T-helper 2 cell treated with Interferon-gamma antibody and Interleukin-4, amounts not matched to agents 5 μg/mL and 100 μg/mL, for 36 hours (primary cell): ENCODE measurements around the gene TMEM14A.

ENCODE experiments used
- DNase-seq: peaks from one replicate; pipeline ENCODE4 v3.0.0; 2021; ENCODE audit warnings: low spot score
- H3K27ac Mint-ChIP-seq: one replicate; pipeline ENCODE4 v1.8.0; 2021; ENCODE audit warnings: mild to moderate bottlenecking, mixed read lengths
- H3K27me3 Mint-ChIP-seq: one replicate; pipeline ENCODE4 v1.8.0; 2021; ENCODE audit warnings: low read depth, mixed read lengths
- H3K36me3 Mint-ChIP-seq: one replicate; pipeline ENCODE4 v1.8.0; 2021; ENCODE audit warnings: low read depth, mixed read lengths
- H3K4me1 Mint-ChIP-seq: one replicate; pipeline ENCODE4 v1.8.0; 2021; ENCODE audit warnings: low read depth, mixed read lengths
- H3K4me3 Mint-ChIP-seq: one replicate; pipeline ENCODE4 v1.8.0; 2022; ENCODE audit warnings: mild to moderate bottlenecking, moderate library complexity, mixed read lengths
- H3K9me3 Mint-ChIP-seq: one replicate; pipeline ENCODE4 v1.8.0; 2021; ENCODE audit warnings: mixed read lengths

The TMEM14A gene

DNA sequence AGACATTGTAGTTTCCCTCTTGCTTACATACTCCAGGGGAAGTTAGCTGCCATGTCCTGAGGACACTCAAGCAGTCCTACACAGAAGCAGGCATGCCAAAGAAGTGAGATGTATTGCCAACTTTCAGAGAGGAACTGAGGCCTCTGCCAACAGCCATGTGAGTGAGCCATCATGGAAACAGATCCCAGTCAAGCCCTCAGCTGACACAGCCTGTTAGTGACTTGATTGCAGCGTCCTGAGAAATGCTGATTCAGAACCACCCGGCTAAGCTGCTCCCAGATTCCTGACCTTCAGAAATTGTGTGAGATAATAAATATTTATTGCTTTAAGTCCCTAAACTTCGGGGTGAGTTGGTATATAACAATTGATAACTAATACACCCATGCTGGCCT is 54.2 kb downstream of the TMEM14A start:
- peaks cover 10% of the 10 kb centered on the region for H3K27me3 Mint-ChIP-seq
- no peaks in the 10 kb centered on the region for H3K9me3 Mint-ChIP-seq
- H3K4me3 Mint-ChIP-seq, result no peak overlapping the region
- no peaks in the 10 kb centered on the region for H3K4me1 Mint-ChIP-seq
- no peak overlapping the region for H3K27ac Mint-ChIP-seq
- no peak for DNase-seq
- H3K36me3 Mint-ChIP-seq, result no peaks in the 10 kb centered on the region

DNA sequence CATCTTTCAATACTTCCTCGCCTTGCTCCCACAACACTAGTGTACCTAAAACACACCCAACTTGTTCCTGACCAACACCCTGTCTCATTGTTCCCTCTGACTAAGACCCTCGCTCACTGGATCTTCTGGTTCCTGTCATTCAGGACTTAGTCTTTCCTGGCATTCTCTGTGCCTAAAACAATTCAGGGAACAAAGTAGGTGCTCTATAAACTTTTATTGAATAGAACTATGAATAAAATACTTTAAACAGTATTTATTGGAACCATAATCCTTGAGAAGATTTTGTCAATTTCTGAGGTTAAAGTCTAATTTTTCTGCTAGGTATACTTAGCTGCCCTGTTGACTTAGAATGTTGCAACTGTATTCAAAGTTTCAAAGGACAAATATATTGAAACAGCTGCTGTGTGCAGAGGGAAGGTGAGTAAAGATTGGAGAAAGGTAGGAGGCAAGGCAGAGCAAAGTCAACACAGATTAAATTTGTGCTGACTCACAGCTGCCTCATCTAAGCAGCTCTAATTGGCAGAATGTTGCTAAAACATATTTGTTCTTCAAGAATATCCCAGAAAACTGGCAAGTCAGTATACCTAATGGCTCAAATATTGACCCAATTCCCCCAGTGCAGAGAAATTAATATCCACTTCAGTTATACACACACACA is 54.8 kb downstream of the TMEM14A start:
- H3K4me1 Mint-ChIP-seq, result no peaks in the 10 kb centered on the region
- no peak overlapping the region for H3K4me3 Mint-ChIP-seq
- peaks cover 9% of the 10 kb centered on the region for H3K27me3 Mint-ChIP-seq
- no peaks in the 10 kb centered on the region for H3K9me3 Mint-ChIP-seq
- DNase-seq, result no peak
- H3K36me3 Mint-ChIP-seq, result no peaks in the 10 kb centered on the region
- H3K27ac Mint-ChIP-seq, result no peak overlapping the region

DNA sequence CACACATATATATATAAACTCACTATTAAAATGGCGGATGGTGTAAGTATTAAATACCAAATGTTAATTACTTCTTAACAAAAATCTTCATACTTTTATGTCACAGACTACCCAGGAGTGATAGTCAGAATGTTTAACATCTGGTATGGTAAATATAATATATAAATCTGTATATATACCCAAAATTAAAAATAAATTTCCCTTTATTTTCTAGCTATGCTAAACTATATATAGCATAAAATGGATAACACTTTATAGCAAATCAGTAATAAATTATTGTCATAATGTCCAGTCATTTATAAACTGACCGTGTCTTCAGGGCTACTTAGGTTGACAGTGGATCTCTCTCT is 55.3 kb downstream of the TMEM14A start:
- H3K27ac Mint-ChIP-seq, result no peak overlapping the region
- peaks cover 7% of the 10 kb centered on the region for H3K27me3 Mint-ChIP-seq
- no peaks in the 10 kb centered on the region for H3K9me3 Mint-ChIP-seq
- no peak for DNase-seq
- H3K36me3 Mint-ChIP-seq, result no peaks in the 10 kb centered on the region
- no peaks in the 10 kb centered on the region for H3K4me1 Mint-ChIP-seq
- H3K4me3 Mint-ChIP-seq, result no peak overlapping the region

- Mint-ChIP-seq H3K4me3 (no peak overlapping the region), H3K4me1 (no peaks in the 10 kb centered on the region), H3K27me3 (peaks cover 7% of the 10 kb centered on the region), H3K9me3 (no peaks in the 10 kb centered on the region), H3K36me3 (no peaks in the 10 kb centered on the region), H3K27ac (no peak overlapping the region)
- no peak for DNase-seq
These were observed 56.0 kb downstream of the TMEM14A start for GRCh38 chr6:52726741-52727535.

DNA sequence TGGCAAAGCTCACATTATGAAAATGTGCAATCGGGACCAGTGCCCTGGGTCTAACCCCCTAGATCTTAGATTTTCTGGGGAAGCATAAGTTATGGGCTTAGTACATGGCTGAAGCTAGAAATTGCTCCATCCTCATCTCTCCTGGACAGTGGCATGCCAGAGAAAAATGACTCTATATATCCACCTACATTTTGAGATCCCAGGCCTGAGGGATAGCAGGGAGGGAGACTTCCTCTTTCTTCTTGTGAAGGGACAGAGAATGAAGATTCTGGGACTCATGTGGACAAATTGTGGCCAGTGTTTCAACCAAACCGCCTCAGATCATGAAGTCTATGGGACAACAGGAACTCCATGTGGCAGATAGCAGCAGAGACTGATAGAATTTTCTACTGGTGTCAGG is 57.0 kb downstream of the TMEM14A start:
- Mint-ChIP-seq H3K36me3 (no peaks in the 10 kb centered on the region), H3K9me3 (no peaks in the 10 kb centered on the region), H3K4me1 (no peaks in the 10 kb centered on the region)

GRCh38 chr6:52728394-52728793 is 57.5 kb downstream of the TMEM14A start:
- Mint-ChIP-seq H3K4me3 (no peak overlapping the region), H3K27ac (no peak overlapping the region), H3K4me1 (no peaks in the 10 kb centered on the region), H3K36me3 (no peaks in the 10 kb centered on the region), H3K27me3 (peaks cover 7% of the 10 kb centered on the region), H3K9me3 (no peaks in the 10 kb centered on the region)
- DNase-seq, result no peak

More for the DNA sequence above, 57.0 kb downstream of the TMEM14A start:
- Mint-ChIP-seq H3K4me3 (no peak overlapping the region), H3K27me3 (peaks cover 7% of the 10 kb centered on the region), H3K27ac (no peak overlapping the region)
- DNase-seq, result no peak

- no peaks in the 10 kb centered on the region for H3K4me1 Mint-ChIP-seq
- H3K27ac Mint-ChIP-seq, result no peak overlapping the region
- H3K4me3 Mint-ChIP-seq, result no peak overlapping the region
- peaks cover 7% of the 10 kb centered on the region for H3K27me3 Mint-ChIP-seq
- H3K9me3 Mint-ChIP-seq, result no peaks in the 10 kb centered on the region
- DNase-seq, result no peak
- no peaks in the 10 kb centered on the region for H3K36me3 Mint-ChIP-seq
These were observed 58.7 kb downstream of the TMEM14A start for GRCh38 chr6:52729576-52729975.

GRCh38 chr6:52731719-52732118 is 60.8 kb downstream of the TMEM14A start:
- Mint-ChIP-seq H3K4me1 (no peaks in the 10 kb centered on the region), H3K27ac (no peak overlapping the region), H3K27me3 (peaks cover 5% of the 10 kb centered on the region), H3K9me3 (no peaks in the 10 kb centered on the region), H3K4me3 (no peak overlapping the region), H3K36me3 (no peaks in the 10 kb centered on the region)
- no peak for DNase-seq

- Mint-ChIP-seq H3K4me1 (no peaks in the 10 kb centered on the region), H3K4me3 (no peak overlapping the region), H3K27ac (no peak overlapping the region), H3K9me3 (no peaks in the 10 kb centered on the region), H3K27me3 (peaks cover 2% of the 10 kb centered on the region), H3K36me3 (no peaks in the 10 kb centered on the region)
- DNase-seq, result no peak
These were observed 62.3 kb downstream of the TMEM14A start for GRCh38 chr6:52733172-52733571.

- DNase-seq, result no peak
- Mint-ChIP-seq H3K36me3 (no peaks in the 10 kb centered on the region), H3K4me3 (no peak overlapping the region), H3K4me1 (no peaks in the 10 kb centered on the region), H3K27me3 (peaks cover 2% of the 10 kb centered on the region), H3K9me3 (no peaks in the 10 kb centered on the region), H3K27ac (no peak overlapping the region)
These were observed 63.2 kb downstream of the TMEM14A start for GRCh38 chr6:52734072-52734471.

DNA sequence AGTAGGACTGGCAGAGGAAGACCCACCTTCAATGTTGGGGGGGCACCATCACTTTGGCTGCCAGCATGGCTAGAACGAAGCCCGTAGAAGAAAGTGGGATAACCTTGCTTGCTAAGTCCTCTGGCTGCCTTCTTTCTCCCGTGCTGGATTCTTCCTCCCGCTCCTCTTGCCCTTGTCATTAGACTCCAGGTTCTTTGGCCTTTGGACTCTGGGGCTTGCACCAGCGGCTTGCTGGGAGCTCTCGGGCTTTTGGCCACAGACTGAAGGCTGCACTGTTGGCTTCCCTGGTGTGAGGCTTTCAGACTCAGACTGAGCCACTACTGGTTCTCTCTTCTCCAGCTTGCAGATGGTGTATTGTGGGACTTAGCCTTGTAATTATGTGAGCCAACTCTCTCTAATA is 64.2 kb downstream of the TMEM14A start:
- DNase-seq, result no peak
- H3K27me3 Mint-ChIP-seq, result peaks cover 5% of the 10 kb centered on the region
- no peaks in the 10 kb centered on the region for H3K36me3 Mint-ChIP-seq
- H3K27ac Mint-ChIP-seq, result no peak overlapping the region
- no peaks in the 10 kb centered on the region for H3K9me3 Mint-ChIP-seq
- no peak overlapping the region for H3K4me3 Mint-ChIP-seq
- no peaks in the 10 kb centered on the region for H3K4me1 Mint-ChIP-seq

- DNase-seq, result no peak
- Mint-ChIP-seq H3K9me3 (no peaks in the 10 kb centered on the region), H3K4me1 (no peaks in the 10 kb centered on the region), H3K4me3 (no peak overlapping the region), H3K27ac (no peak overlapping the region), H3K27me3 (peaks cover 7% of the 10 kb centered on the region), H3K36me3 (no peaks in the 10 kb centered on the region)
These were observed 65.2 kb downstream of the TMEM14A start for GRCh38 chr6:52736145-52736544.
